GM13977 (cell line): ENCODE measurements around the gene SLC17A9.
A peak's percentile ranks its signal among the peaks of the same experiment; 100 is the strongest.

ENCODE experiments used
- DNase-seq: peaks from one replicate; pipeline ENCODE4 v3.0.0; 2012; ENCODE audit warnings: low spot score
- CTCF ChIP-seq: IDR thresholded peaks from 2 replicates; pipeline ENCODE4 v1.5.1; 2012; ENCODE audit warnings: mild to moderate bottlenecking, control low read depth; ENCODE audit not compliant: insufficient read depth; ENCODE audit errors: extremely low read depth, missing control alignments
- in situ Hi-C: fragments of 300-500 bp; cut with MboI; formaldehyde crosslinking; loops from one replicate; pipeline ENCODE4 v1.12.0; 2022; ENCODE audit warnings: low sequenced_read_pairs, low pct_unique_long_range_greater_than_20kb, mixed read lengths, inconsistent platforms; ENCODE audit not compliant: unreplicated experiment

The SLC17A9 gene

GRCh38 chr20:62975812-62976508 lies 23.5 kb downstream of the SLC17A9 start:
- no peak for TF ChIP-seq CTCF
- in situ Hi-C loops, result no loop called here
- DNase-seq, result no peak

GRCh38 chr20:62976886-62977285 lies 24.4 kb downstream of the SLC17A9 start:
- in situ Hi-C loops, result no loop called here
- no peak for TF ChIP-seq CTCF
- no peak for DNase-seq

GRCh38 chr20:62977613-62978560 lies 25.4 kb downstream of the SLC17A9 start:
- in situ Hi-C loops, result no loop called here
- DNase-seq, result peak; percentile 89
- no peak for TF ChIP-seq CTCF

GRCh38 chr20:62978561-62978943 lies 26.0 kb downstream of the SLC17A9 start:
- in situ Hi-C loops, result no loop called here
- DNase-seq, result no peak
- TF ChIP-seq CTCF, result no peak

GRCh38 chr20:62979310-62979709 lies 26.8 kb downstream of the SLC17A9 start:
- in situ Hi-C loops, result no loop called here
- no peak for DNase-seq
- no peak for TF ChIP-seq CTCF

GRCh38 chr20:62979876-62980373 lies 27.4 kb downstream of the SLC17A9 start:
- TF ChIP-seq CTCF, result no peak
- in situ Hi-C loops, result no loop called here
- peak; percentile 53 for DNase-seq
